CD4-positive, alpha-beta memory T cell (primary cell): Measurements from ENCODE around the gene TMEM163. TPM values are rescaled to one million over a fixed set of nuclear protein-coding genes. Genes with fewer than 3 reads are reported as not detected.

Experiments used
- CTCF ChIA-PET: fragments of 350-600 bp; sonication (Branson Sonifier 250); formaldehyde crosslinking; loops from one replicate; lab custom pipeline; 2021; ENCODE audit warnings: inconsistent platforms; ENCODE audit not compliant: partially characterized antibody; lab: Charles Lee
- POLR2A ChIA-PET: fragments of 350-600 bp; sonication (Branson Sonifier 250); formaldehyde crosslinking; loops from one replicate; lab custom pipeline; 2021; ENCODE audit not compliant: partially characterized antibody; lab: Charles Lee
- DNase-seq, 5 donors: peaks; one replicate each; pipeline versions ENCODE4 v3.0.0 to v3.0.0-alpha.2; 2020 to 2022; ENCODE audit warnings: mixed read lengths in 1 of 5
- H3K27ac ChIP-seq: one replicate; pipeline ENCODE4 v1.7.0; 2013; ENCODE audit warnings: low read depth, low read length
- H3K27me3 ChIP-seq: 2 replicates; pipeline ENCODE4 v1.7.0; 2013; ENCODE audit warnings: mild to moderate bottlenecking, low read length, moderate library complexity; ENCODE audit not compliant: insufficient read depth
- H3K36me3 ChIP-seq: 2 replicates; pipeline ENCODE4 v1.7.0; 2013; ENCODE audit warnings: mild to moderate bottlenecking, low read length, moderate library complexity; ENCODE audit not compliant: insufficient read depth
- H3K4me1 ChIP-seq: 2 replicates; pipeline ENCODE4 v1.7.0; 2013; ENCODE audit warnings: mild to moderate bottlenecking, low read length, moderate library complexity; ENCODE audit not compliant: insufficient read depth
- H3K4me3 ChIP-seq, 2 donors: one replicate each; pipeline ENCODE4 v1.7.0; 2013; ENCODE audit warnings: low read length in 2 of 2, mild to moderate bottlenecking in 1 of 2
- H3K9me3 ChIP-seq, 2 donors: one replicate each; pipeline ENCODE4 v1.7.0; 2013; ENCODE audit warnings: low read length in 2 of 2, control low read depth in 1 of 2; ENCODE audit not compliant: control insufficient read depth in 1 of 2
- H3K27ac Mint-ChIP-seq, 7 donors: one replicate each; pipeline ENCODE4 v1.8.0; 2020 to 2021; ENCODE audit warnings: mixed read lengths in 7 of 7, mild to moderate bottlenecking in 6 of 7, inconsistent platforms in 3 of 7, moderate library complexity in 3 of 7
- H3K27me3 Mint-ChIP-seq, 2 donors: one replicate each; pipeline ENCODE4 v1.8.0; 2020 to 2021; ENCODE audit warnings: mixed read lengths in 2 of 2
- H3K36me3 Mint-ChIP-seq, 2 donors: one replicate each; pipeline ENCODE4 v1.8.0; 2020 to 2021; ENCODE audit warnings: mixed read lengths in 2 of 2, inconsistent platforms in 1 of 2, mild to moderate bottlenecking in 1 of 2
- H3K4me1 Mint-ChIP-seq, 4 donors: one replicate each; pipeline ENCODE4 v1.8.0; 2020 to 2021; ENCODE audit warnings: mixed read lengths in 4 of 4, mild to moderate bottlenecking in 1 of 4
- H3K4me3 Mint-ChIP-seq, 8 donors: one replicate each; pipeline ENCODE4 v1.8.0; 2020 to 2021; ENCODE audit warnings: mixed read lengths in 8 of 8, mild to moderate bottlenecking in 7 of 8, moderate library complexity in 6 of 8, inconsistent platforms in 3 of 8
- H3K9me3 Mint-ChIP-seq, 8 donors: one replicate each; pipeline ENCODE4 v1.8.0; 2020 to 2021; ENCODE audit warnings: mixed read lengths in 8 of 8, mild to moderate bottlenecking in 5 of 8, inconsistent platforms in 3 of 8, moderate library complexity in 1 of 8
- intact Hi-C: fragments of 100-400 bp; cut with micrococcal nuclease; formaldehyde crosslinking; loops from one replicate; pipeline ENCODE4 v1.15.1; 2023
- polyA plus RNA-seq, 2 donors: library from polyadenylated mRNA; unstranded; fragments of 300-500 nt; fragmentation: Illumina TruSeq; gene quantifications; one replicate each; pipeline ENCODE4 v1.2.3, GENCODE V29; 2021
- total RNA-seq, 2 experiments: library from RNA; stranded (reverse); gene quantifications; one replicate each; pipeline ENCODE4 v1.2.3, GENCODE V29; 2021

TMEM163 gene
- total and polyA plus RNA-seq, 4 experiments from 2014 or later = 0.47 TPM; not detected in 3

GRCh38 chr2:134438371-134438770, 280.4 kb downstream of the TMEM163 start:
- CTCF ChIA-PET = interaction anchor here (0.7 kb wide), 1 partner anchor 148 kb away, joined by 3 read pairs; no protein-coding TSS in a partner anchor
- H3K9me3 ChIP-seq = no peaks in the 10 kb centered on the region
- DNase-seq = no peak
- H3K36me3 ChIP-seq = peaks cover 31% of the 10 kb centered on the region
- H3K4me1 ChIP-seq = no peaks in the 10 kb centered on the region
- Mint-ChIP-seq H3K36me3 (peaks cover 54 to 69% of the 10 kb centered on the region in 2 donors), H3K9me3 (no peaks in the 10 kb centered on the region), H3K4me3 (no peak overlapping the region), H3K27me3 (no peaks in the 10 kb centered on the region), H3K4me1 (peaks cover 0 to 5% (median 2%) of the 10 kb centered on the region in 4 donors), H3K27ac (peak overlapping the region in 3 of 7 donors; percentile 4 to 69 (median 31))
- no peak overlapping the region for H3K27ac ChIP-seq
- H3K4me3 ChIP-seq = no peak overlapping the region
- POLR2A ChIA-PET = no interaction called here
- intact Hi-C loops = no loop called here
- H3K27me3 ChIP-seq = no peaks in the 10 kb centered on the region

- Histone ChIP-seq H3K36me3 (peaks cover 25% of the 10 kb centered on the region), H3K4me3 (no peak overlapping the region), H3K27me3 (no peaks in the 10 kb centered on the region), H3K27ac (no peak overlapping the region), H3K9me3 (no peaks in the 10 kb centered on the region), H3K4me1 (no peaks in the 10 kb centered on the region)
- ChIA-PET POLR2A (no interaction called here), CTCF (interaction anchor here (1.3 to 1.7 kb wide), 4 partner anchors 14 to 318 kb away, joined by 3 to 7 read pairs (median 4); no protein-coding TSS in a partner anchor)
- DNase-seq = no peak
- Mint-ChIP-seq H3K27ac (peak overlapping the region in 1 of 7 donors; percentile 37), H3K36me3 (peaks cover 53 to 71% of the 10 kb centered on the region in 2 donors), H3K9me3 (no peaks in the 10 kb centered on the region), H3K27me3 (no peaks in the 10 kb centered on the region), H3K4me3 (no peak overlapping the region), H3K4me1 (peaks cover 0 to 6% (median 2%) of the 10 kb centered on the region in 4 donors)
- intact Hi-C loops = no loop called here
Observed at GRCh38 chr2:134436706-134437105, 282.1 kb downstream of the TMEM163 start.

- ChIA-PET POLR2A (no interaction called here), CTCF (interaction anchor here (0.9 to 1.7 kb wide), 4 partner anchors 15 to 462 kb away, joined by 3 to 7 read pairs (median 4); no protein-coding TSS in a partner anchor)
- DNase-seq = no peak
- peaks cover 0 to 8% (median 2%) of the 10 kb centered on the region in 4 donors for H3K4me1 Mint-ChIP-seq
- Histone ChIP-seq H3K4me3 (no peak overlapping the region), H3K9me3 (no peaks in the 10 kb centered on the region), H3K27ac (no peak overlapping the region), H3K4me1 (no peaks in the 10 kb centered on the region), H3K27me3 (no peaks in the 10 kb centered on the region), H3K36me3 (peaks cover 24% of the 10 kb centered on the region)
- H3K36me3 Mint-ChIP-seq = peaks cover 58 to 75% of the 10 kb centered on the region in 2 donors
- H3K9me3 Mint-ChIP-seq = peaks cover 0 to under 1% (median 0%) of the 10 kb centered on the region in 8 donors
- intact Hi-C loops = no loop called here
- H3K4me3 Mint-ChIP-seq = no peak overlapping the region
- H3K27ac Mint-ChIP-seq = peak overlapping the region in 3 of 7 donors; percentile 44 to 79 (median 76)
- no peaks in the 10 kb centered on the region for H3K27me3 Mint-ChIP-seq
Observed at GRCh38 chr2:134435936-134436335, 282.9 kb downstream of the TMEM163 start.

- DNase-seq = no peak
- Histone ChIP-seq H3K9me3 (no peaks in the 10 kb centered on the region), H3K36me3 (peaks cover 24% of the 10 kb centered on the region), H3K27ac (no peak overlapping the region), H3K4me3 (no peak overlapping the region), H3K27me3 (no peaks in the 10 kb centered on the region), H3K4me1 (no peaks in the 10 kb centered on the region)
- intact Hi-C loops = no loop called here
- peaks cover 60 to 78% of the 10 kb centered on the region in 2 donors for H3K36me3 Mint-ChIP-seq
- H3K27me3 Mint-ChIP-seq = no peaks in the 10 kb centered on the region
- peaks cover 0 to 9% (median 2%) of the 10 kb centered on the region in 4 donors for H3K4me1 Mint-ChIP-seq
- no peak overlapping the region for H3K4me3 Mint-ChIP-seq
- H3K27ac Mint-ChIP-seq = peak overlapping the region in 2 of 7 donors; percentile 31 to 44
- ChIA-PET POLR2A (no interaction called here), CTCF (interaction anchor here (0.9 to 1.7 kb wide), 3 partner anchors 15 to 463 kb away, joined by 3 to 7 read pairs (median 3); no protein-coding TSS in a partner anchor)
- peaks cover 0 to 2% (median 0%) of the 10 kb centered on the region in 8 donors for H3K9me3 Mint-ChIP-seq
Observed at GRCh38 chr2:134435505-134435904, 283.3 kb downstream of the TMEM163 start.

GRCh38 chr2:134433979-134434378, 284.8 kb downstream of the TMEM163 start:
- Histone ChIP-seq H3K36me3 (peaks cover 36% of the 10 kb centered on the region), H3K27ac (no peak overlapping the region), H3K27me3 (no peaks in the 10 kb centered on the region), H3K4me3 (no peak overlapping the region), H3K9me3 (no peaks in the 10 kb centered on the region), H3K4me1 (no peaks in the 10 kb centered on the region)
- Mint-ChIP-seq H3K9me3 (peaks cover 0 to 2% (median 0%) of the 10 kb centered on the region in 8 donors), H3K4me3 (no peak overlapping the region), H3K4me1 (peaks cover 0 to 9% (median under 1%) of the 10 kb centered on the region in 4 donors), H3K27ac (peak overlapping the region in 4 of 7 donors; percentile 18 to 65 (median 48)), H3K36me3 (peaks cover 57 to 79% of the 10 kb centered on the region in 2 donors), H3K27me3 (no peaks in the 10 kb centered on the region)
- intact Hi-C loops = no loop called here
- ChIA-PET CTCF (interaction anchor here (1.3 kb wide), 1 partner anchor 13 kb away, joined by 4 read pairs; no protein-coding TSS in a partner anchor), POLR2A (no interaction called here)
- DNase-seq = no peak

- H3K4me3 ChIP-seq = no peak overlapping the region
- H3K27me3 ChIP-seq = no peaks in the 10 kb centered on the region
- peak overlapping the region in 2 of 7 donors; percentile 19 to 65 for H3K27ac Mint-ChIP-seq
- no peaks in the 10 kb centered on the region for H3K27me3 Mint-ChIP-seq
- intact Hi-C loops = no loop called here
- H3K4me1 ChIP-seq = no peaks in the 10 kb centered on the region
- H3K9me3 ChIP-seq = no peaks in the 10 kb centered on the region
- peaks cover 59 to 78% of the 10 kb centered on the region in 2 donors for H3K36me3 Mint-ChIP-seq
- H3K4me1 Mint-ChIP-seq = peaks cover 0 to 10% (median under 1%) of the 10 kb centered on the region in 4 donors
- CTCF ChIA-PET = no interaction called here
- POLR2A ChIA-PET = no interaction called here
- no peak for DNase-seq
- H3K27ac ChIP-seq = no peak overlapping the region
- H3K4me3 Mint-ChIP-seq = no peak overlapping the region
- H3K36me3 ChIP-seq = peaks cover 35% of the 10 kb centered on the region
- peaks cover 0 to 2% (median 0%) of the 10 kb centered on the region in 8 donors for H3K9me3 Mint-ChIP-seq
Observed at GRCh38 chr2:134433469-134433868, 285.3 kb downstream of the TMEM163 start.

- ChIA-PET CTCF (interaction anchor here (2.3 kb wide), 1 partner anchor 11 kb away, joined by 6 read pairs; no protein-coding TSS in a partner anchor), POLR2A (no interaction called here)
Observed at GRCh38 chr2:134432435-134432883, 286.3 kb downstream of the TMEM163 start.

More at GRCh38 chr2:134432435-134432883, 286.3 kb downstream of the TMEM163 start:
- Mint-ChIP-seq H3K4me1 (peaks cover 0 to 11% (median under 1%) of the 10 kb centered on the region in 4 donors), H3K27ac (peak overlapping the region in 6 of 7 donors; percentile 1 to 48 (median 37)), H3K27me3 (no peaks in the 10 kb centered on the region), H3K36me3 (peaks cover 64 to 84% of the 10 kb centered on the region in 2 donors), H3K4me3 (no peak overlapping the region), H3K9me3 (peaks cover 0 to 2% (median 0%) of the 10 kb centered on the region in 8 donors)
- H3K36me3 ChIP-seq = peaks cover 46% of the 10 kb centered on the region
- H3K27me3 ChIP-seq = no peaks in the 10 kb centered on the region
- no peaks in the 10 kb centered on the region for H3K9me3 ChIP-seq
- no peak overlapping the region for H3K27ac ChIP-seq
- H3K4me3 ChIP-seq = no peak overlapping the region
- DNase-seq = no peak
- H3K4me1 ChIP-seq = no peaks in the 10 kb centered on the region
- intact Hi-C loops = no loop called here
